Gastroesophageal sphincter (tissue), 4 donors: ENCODE data around the gene SDSL. TPM values are rescaled to one million over a fixed set of nuclear protein-coding genes. Genes with fewer than 3 reads are reported as not detected.

Experiments used
- ATAC-seq: fragments of 150-250 bp; one replicate; pipeline ENCODE4 v1.9.1; 2016; ENCODE audit warnings: mild to moderate bottlenecking, moderate library complexity
- H3K27ac ChIP-seq, 4 donors: fragments of 200-600 bp; sonication (generic) in 3 of 4; 1 replicate in 3 of 4; 2 replicates in 1 of 4; pipeline ENCODE4 v1.5.1; 2016 to 2019
- H3K27me3 ChIP-seq: fragments of 200-600 bp; sonication (generic); one replicate; pipeline ENCODE4 v1.5.1; 2019
- H3K36me3 ChIP-seq, 2 donors: fragments of 200-600 bp; sonication (generic); one replicate each; pipeline ENCODE4 v1.5.1; 2019; ENCODE audit warnings: control low read depth in 1 of 2
- H3K4me1 ChIP-seq, 3 donors: fragments of 200-600 bp; sonication (generic); 1 replicate in 2 of 3; 2 replicates in 1 of 3; pipeline ENCODE4 v1.5.1; 2016 to 2019; ENCODE audit warnings: control low read depth in 2 of 3
- H3K4me3 ChIP-seq, 2 donors: fragments of 200-600 bp; sonication (generic); one replicate each; pipeline ENCODE4 v1.5.1; 2019; ENCODE audit warnings: mild to moderate bottlenecking in 1 of 2, moderate library complexity in 1 of 2
- H3K9me3 ChIP-seq, 3 donors: fragments of 200-600 bp; sonication (generic); one replicate each; pipeline ENCODE4 v1.5.1; 2017 to 2019; ENCODE audit warnings: control low read depth in 2 of 3
- CTCF ChIP-seq, 4 experiments: fragments of 200-600 bp in 2 of 4; fragments of 450-650 bp in 2 of 4; sonication (generic) in 1 of 4; IDR thresholded peaks; one replicate each; pipeline ENCODE4 v1.5.1; 2017 to 2019; ENCODE audit warnings: antibody characterized with exemption in 4 of 4, mild to moderate bottlenecking in 2 of 4, moderate library complexity in 2 of 4
- EP300 ChIP-seq: sonication (generic); formaldehyde crosslinking; IDR thresholded peaks from one replicate; pipeline ENCODE4 v1.6.1; 2017; ENCODE audit warnings: antibody characterized with exemption, mild to moderate bottlenecking
- POLR2A ChIP-seq, 2 donors: fragments of 450-650 bp; IDR thresholded peaks; one replicate each; pipeline ENCODE4 v1.6.1; 2017; ENCODE audit warnings: antibody characterized with exemption in 2 of 2, mild to moderate bottlenecking in 2 of 2, moderate library complexity in 1 of 2
- POLR2AphosphoS5 ChIP-seq: sonication (generic); formaldehyde crosslinking; IDR thresholded peaks from one replicate; pipeline ENCODE4 v1.6.1; 2017; ENCODE audit warnings: antibody characterized with exemption
- WGBS, 2 donors: methylation state at CpG; one replicate each; pipeline ENCODE4 v1.1.5; 2018; ENCODE audit warnings: low coverage in 1 of 2; 5-methylcytosine and 5-hydroxymethylcytosine counted together
- total RNA-seq, 4 donors: library from RNA; depleted of rRNA; stranded (reverse); fragments of >200 nt; gene quantifications; one replicate each; pipeline ENCODE4 v1.1.0, GENCODE V29; 2016

Gene SDSL
- total RNA-seq, 4 donors from 2014 or later, result 1.1 to 7.5 (median 2.6) TPM

- Histone ChIP-seq H3K36me3 (peaks cover 0 to 98% of the 10 kb centered on the region in 2 donors), H3K9me3 (no peaks in the 10 kb centered on the region), H3K4me3 (no peak overlapping the region), H3K4me1 (no peaks in the 10 kb centered on the region), H3K27ac (no peak overlapping the region), H3K27me3 (no peaks in the 10 kb centered on the region)
- WGBS, 2 donors, result 79 to 80% methylated on average over 1 to 2 of the region's 12 CpGs
- ATAC-seq, result no peak
- no peak for TF ChIP-seq EP300
- TF ChIP-seq POLR2A (IDR thresholded peaks at IDR 0.05), result no peak
- no peak for TF ChIP-seq CTCF (IDR thresholded peaks at IDR 0.05)
- no peak for TF ChIP-seq POLR2AphosphoS5
Measured at GRCh38 chr12:113386866-113387566, 35.2 kb upstream of the SDSL start.

GRCh38 chr12:113387631-113388030 is 34.5 kb upstream of the SDSL start:
- Histone ChIP-seq H3K4me3 (no peak overlapping the region), H3K36me3 (peaks cover 0 to 94% of the 10 kb centered on the region in 2 donors), H3K27ac (no peak overlapping the region), H3K9me3 (no peaks in the 10 kb centered on the region), H3K4me1 (no peaks in the 10 kb centered on the region), H3K27me3 (no peaks in the 10 kb centered on the region)
- ATAC-seq, result no peak
- WGBS, 2 donors, result 56 to 67% methylated on average over 1 to 2 of the region's 11 CpGs
- TF ChIP-seq EP300, result no peak
- TF ChIP-seq CTCF (IDR thresholded peaks at IDR 0.05), result no peak
- no peak for TF ChIP-seq POLR2A (IDR thresholded peaks at IDR 0.05)

- no peak for TF ChIP-seq EP300
- TF ChIP-seq POLR2A (IDR thresholded peaks at IDR 0.05), result no peak
- TF ChIP-seq POLR2AphosphoS5, result no peak
- no peak for TF ChIP-seq CTCF (IDR thresholded peaks at IDR 0.05)
- Histone ChIP-seq H3K27ac (no peak overlapping the region), H3K4me1 (no peaks in the 10 kb centered on the region), H3K27me3 (no peaks in the 10 kb centered on the region), H3K4me3 (no peak overlapping the region), H3K9me3 (no peaks in the 10 kb centered on the region), H3K36me3 (peaks cover 0 to 88% of the 10 kb centered on the region in 2 donors)
- WGBS, 2 donors, result 94 to 100% methylated on average over 3 to 4 of the region's 14 CpGs
- ATAC-seq, result no peak
Measured at GRCh38 chr12:113388351-113388750, 33.8 kb upstream of the SDSL start.

GRCh38 chr12:113390064-113391043 is 31.8 kb upstream of the SDSL start:
- 93 to 96% methylated on average over 6 of the region's 6 CpGs for WGBS, 2 donors
- Histone ChIP-seq H3K27ac (no peak overlapping the region), H3K27me3 (no peaks in the 10 kb centered on the region), H3K9me3 (no peaks in the 10 kb centered on the region), H3K4me1 (no peaks in the 10 kb centered on the region), H3K4me3 (no peak overlapping the region), H3K36me3 (peaks cover 0 to 68% of the 10 kb centered on the region in 2 donors)
- ATAC-seq, result no peak
- TF ChIP-seq POLR2AphosphoS5, result no peak
- no peak for TF ChIP-seq CTCF (IDR thresholded peaks at IDR 0.05)
- no peak for TF ChIP-seq EP300
- no peak for TF ChIP-seq POLR2A (IDR thresholded peaks at IDR 0.05)
